Measurements from ENCODE around the gene CENPP.

Gene CENPP

DNA sequence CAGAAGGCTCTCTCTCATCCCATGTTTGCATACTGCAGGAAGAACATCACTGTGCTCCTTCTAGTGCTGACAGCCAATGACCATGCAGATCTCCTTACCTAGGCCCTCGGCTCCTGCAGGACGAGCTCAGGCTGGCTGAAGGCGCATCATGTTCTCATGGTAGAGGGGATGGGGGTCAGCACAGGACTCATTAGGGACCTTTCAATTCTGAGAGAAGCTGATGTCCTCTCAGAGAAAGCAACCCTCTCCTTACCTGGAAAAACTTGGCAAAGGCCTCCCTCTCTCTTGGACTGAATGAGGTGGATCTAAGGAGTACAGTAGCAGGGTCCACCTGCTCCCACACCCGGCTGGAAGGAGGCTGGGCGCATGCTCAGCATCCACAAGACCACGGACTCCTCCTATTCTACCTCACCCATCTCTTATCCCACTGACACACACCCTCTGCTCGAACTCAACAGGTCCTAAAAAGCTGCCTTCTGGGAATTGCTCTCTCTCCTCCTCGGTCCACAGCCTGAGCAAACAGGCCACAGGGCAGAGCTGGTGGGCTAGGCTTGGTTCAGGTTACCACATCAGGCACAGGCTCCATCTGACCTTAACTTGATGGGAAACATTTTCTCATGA, 341.3 kb downstream of the CENPP start:
- TF ChIP-seq, protein P1, sequence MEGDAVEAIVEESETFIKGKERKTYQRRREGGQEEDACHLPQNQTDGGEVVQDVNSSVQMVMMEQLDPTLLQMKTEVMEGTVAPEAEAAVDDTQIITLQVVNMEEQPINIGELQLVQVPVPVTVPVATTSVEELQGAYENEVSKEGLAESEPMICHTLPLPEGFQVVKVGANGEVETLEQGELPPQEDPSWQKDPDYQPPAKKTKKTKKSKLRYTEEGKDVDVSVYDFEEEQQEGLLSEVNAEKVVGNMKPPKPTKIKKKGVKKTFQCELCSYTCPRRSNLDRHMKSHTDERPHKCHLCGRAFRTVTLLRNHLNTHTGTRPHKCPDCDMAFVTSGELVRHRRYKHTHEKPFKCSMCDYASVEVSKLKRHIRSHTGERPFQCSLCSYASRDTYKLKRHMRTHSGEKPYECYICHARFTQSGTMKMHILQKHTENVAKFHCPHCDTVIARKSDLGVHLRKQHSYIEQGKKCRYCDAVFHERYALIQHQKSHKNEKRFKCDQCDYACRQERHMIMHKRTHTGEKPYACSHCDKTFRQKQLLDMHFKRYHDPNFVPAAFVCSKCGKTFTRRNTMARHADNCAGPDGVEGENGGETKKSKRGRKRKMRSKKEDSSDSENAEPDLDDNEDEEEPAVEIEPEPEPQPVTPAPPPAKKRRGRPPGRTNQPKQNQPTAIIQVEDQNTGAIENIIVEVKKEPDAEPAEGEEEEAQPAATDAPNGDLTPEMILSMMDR (IDR thresholded peaks at IDR 0.05): no peak

DNA sequence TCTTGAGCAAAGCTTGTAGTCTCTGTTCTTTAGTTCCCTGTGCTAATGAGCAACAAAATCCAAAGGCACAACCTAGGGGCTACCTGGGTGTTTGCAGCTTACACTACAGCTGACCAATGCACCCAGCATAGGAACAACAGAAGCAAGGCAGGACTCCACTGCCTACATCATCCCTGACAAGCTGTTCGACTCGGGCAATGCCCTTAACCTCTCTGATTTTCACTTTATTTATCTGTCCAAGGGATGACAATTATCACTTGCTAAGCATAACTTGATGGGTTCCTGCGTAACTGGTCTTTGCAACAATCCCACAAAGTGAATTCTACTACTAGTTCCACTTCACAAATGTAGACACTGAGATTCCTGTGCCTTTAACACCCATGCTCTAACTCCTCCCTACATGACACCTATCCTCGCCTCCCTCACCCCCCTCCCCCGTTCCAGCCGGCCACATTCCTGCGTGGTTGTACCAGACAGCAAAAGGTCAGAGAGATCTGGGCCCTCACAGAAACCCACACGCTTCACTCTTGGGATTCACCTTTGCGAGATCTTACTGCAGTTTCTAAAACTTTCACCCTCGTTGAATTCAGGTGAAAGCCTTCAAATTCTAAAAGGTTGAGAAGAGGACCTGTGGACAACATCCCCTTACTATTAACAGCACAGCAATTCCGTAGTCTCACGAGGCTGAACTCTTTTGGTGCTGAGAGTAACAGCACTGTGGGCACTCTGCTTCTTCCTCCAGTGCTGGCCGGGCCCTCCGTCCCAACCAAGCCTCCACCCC, 343.2 kb downstream of the CENPP start:
- TF ChIP-seq, protein P1 (IDR thresholded peaks at IDR 0.05): no peak

DNA sequence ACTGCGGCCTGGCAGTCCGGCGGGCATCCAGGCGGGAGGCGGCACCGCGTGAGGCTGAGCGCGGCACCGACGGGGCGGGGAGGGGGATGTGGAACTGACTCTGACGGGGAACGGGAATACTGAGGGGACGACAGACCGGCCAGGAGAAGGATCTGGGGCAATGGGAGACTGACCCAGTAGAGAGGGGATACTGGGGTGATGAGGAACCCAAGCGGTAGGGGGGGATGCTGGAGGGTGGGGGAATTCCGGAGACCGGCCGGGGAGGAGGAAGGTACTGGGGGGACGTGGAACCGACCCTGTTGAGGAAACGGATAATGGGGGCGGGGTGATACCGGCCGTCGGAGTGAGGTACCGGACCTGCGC, 343.8 kb downstream of the CENPP start:
- TF ChIP-seq, protein P1 (IDR thresholded peaks at IDR 0.05): no peak
